ENCODE measurements around the gene NPNT.

GRCh38 chr4:105998171-105999063 lies 103.1 kb downstream of the NPNT start:
- TF ChIP-seq EZH2 (IDR thresholded peaks at IDR 0.05; ENCODE audit: insufficient read depth, poor library complexity, severe bottlenecking) (no peak), EZH2phosphoT487 (IDR thresholded peaks at IDR 0.05; ENCODE audit: insufficient read depth, low read depth) (no peak)

Measured in GM23248 (cell line).